Fibroblast of the conjunctiva (primary cell): ENCODE measurements around the gene CENPL.
"Not testable (repeated sequence)": the region's sequence is repeated elsewhere in the genome, so short reads cannot be mapped to it uniquely, and the experiment has no call there.

Experiments used
- DNase-seq: peaks from one replicate; pipeline ENCODE4 v3.0.0-alpha.2; 2010; ENCODE audit warnings: low read depth

The CENPL gene, protein sequence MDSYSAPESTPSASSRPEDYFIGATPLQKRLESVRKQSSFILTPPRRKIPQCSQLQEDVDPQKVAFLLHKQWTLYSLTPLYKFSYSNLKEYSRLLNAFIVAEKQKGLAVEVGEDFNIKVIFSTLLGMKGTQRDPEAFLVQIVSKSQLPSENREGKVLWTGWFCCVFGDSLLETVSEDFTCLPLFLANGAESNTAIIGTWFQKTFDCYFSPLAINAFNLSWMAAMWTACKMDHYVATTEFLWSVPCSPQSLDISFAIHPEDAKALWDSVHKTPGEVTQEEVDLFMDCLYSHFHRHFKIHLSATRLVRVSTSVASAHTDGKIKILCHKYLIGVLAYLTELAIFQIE

DNA sequence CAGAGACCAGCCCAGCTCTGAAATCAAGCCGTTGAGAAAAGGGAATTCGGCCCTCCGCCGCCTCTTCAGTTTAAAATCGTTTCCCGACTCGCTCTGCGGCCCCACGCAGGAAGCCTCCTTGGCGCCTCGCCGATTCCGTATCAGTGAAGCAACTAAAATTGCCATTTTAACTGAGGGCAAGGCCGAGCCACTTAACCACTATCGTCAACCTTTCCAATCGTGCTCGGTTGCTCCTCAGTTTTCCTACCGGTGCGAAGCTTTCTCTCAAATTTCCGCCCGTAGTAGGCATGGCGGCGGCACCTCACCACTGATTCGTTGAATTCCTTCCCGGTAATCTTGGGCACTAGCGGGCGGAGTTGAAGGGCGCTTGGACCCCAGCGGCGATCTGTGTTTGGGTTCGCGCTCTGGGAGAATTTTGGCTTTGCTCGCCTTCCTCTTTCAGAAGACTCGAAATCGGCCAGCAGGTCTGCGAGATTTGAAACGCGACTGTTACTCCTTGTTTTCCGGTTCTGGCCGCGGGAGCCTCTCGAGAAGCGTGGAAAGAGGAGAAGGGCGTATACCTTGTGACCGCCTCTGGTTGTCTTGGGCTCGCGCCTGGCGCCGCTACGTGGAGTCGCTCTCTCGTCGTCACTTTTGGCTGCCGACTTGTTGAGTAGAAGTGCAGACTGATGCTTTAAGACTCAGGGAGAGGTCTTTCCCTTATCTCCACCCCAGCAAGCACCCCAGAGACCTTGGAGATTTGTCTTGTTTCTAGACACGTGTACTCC, at the start of gene CENPL, which contains the start of gene DARS2:
CENPL (minus strand) TSS at position 569 of the 767 bp plus-strand sequence. CDS start 13,584 bp downstream, outside the sequence.
DARS2 (plus strand) TSS at position 359 of the 767 bp plus-strand sequence. CDS start 557 bp downstream, outside the sequence.
- DNase-seq = peak; percentile 97

DNA sequence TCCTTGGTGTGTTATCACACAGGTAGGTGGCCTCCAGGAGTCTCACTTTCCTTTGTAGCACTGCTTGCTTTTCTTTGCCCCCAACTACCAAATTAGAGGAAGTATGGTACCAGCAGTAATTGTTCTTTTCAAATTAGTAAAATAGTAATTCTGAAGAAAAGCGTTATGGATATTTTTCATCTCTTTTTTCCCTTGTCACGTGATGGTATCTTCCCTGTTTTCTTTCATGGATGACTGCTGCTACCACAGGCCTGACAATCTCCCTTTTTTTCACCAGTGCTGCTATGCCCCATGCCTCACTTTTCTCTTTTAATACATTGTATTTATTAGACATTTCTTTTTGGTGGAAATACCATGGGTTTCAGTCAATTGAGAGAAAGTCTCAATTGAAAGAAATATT, 46.8 kb upstream of the CENPL start:
- no peak for DNase-seq

DNA sequence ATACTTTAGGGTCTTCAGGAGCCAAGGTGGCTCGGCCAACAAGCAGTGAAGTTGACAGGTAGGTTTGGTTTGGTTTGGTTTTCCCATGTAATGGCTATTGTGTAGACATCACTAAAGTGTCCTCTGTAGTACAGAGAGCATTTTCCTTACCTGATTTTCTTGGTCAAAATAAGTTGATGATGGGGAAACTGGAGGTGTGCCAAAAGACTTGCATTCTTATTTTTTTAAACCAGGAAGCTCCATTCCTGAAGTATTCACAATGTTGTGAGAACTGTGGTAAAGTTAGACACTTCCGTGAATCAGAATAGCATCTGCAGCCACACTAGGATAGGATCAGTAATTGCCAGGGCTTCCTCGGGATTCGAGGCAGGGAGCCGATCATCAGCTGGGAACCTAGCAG, 46.4 kb upstream of the CENPL start:
- no peak for DNase-seq

DNA sequence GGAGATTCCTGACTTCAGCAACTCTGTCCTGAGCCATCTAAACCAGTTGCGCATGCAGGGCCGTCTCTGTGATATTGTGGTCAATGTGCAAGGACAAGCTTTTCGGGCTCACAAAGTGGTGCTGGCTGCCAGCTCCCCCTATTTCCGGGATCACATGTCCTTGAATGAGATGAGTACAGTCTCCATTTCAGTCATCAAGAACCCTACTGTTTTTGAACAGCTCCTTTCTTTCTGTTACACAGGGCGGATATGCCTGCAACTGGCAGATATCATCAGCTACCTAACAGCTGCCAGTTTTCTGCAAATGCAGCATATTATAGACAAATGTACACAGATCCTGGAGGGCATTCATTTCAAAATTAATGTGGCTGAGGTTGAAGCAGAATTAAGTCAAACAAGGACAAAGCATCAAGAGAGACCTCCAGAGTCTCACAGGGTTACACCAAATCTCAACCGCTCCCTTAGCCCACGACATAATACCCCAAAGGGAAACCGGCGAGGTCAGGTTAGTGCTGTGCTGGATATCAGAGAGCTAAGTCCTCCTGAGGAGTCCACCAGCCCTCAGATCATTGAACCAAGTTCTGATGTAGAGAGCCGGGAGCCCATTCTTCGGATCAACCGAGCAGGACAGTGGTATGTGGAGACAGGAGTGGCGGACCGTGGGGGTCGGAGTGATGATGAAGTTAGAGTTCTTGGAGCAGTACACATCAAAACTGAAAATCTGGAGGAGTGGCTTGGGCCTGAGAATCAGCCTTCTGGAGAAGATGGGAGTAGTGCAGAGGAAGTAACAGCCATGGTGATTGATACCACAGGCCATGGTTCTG, 45.8 kb upstream of the CENPL start:
- no peak for DNase-seq

DNA sequence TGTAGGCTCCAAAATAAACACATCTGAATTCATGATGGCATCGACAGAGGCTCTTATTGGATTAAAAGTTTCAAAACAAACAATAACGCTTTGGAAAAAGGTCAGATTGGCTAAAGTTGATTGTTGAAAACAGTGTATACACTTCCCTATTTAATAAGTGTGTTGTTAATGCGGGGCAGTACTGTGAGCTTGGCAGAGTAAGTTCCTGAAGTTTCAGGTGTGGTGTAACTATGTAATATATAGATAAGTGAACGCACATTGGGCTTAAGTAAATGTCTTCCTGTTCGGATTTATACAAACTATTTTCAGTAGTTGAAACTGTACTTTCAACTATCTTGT, 44.3 kb upstream of the CENPL start:
- DNase-seq = no peak

DNA sequence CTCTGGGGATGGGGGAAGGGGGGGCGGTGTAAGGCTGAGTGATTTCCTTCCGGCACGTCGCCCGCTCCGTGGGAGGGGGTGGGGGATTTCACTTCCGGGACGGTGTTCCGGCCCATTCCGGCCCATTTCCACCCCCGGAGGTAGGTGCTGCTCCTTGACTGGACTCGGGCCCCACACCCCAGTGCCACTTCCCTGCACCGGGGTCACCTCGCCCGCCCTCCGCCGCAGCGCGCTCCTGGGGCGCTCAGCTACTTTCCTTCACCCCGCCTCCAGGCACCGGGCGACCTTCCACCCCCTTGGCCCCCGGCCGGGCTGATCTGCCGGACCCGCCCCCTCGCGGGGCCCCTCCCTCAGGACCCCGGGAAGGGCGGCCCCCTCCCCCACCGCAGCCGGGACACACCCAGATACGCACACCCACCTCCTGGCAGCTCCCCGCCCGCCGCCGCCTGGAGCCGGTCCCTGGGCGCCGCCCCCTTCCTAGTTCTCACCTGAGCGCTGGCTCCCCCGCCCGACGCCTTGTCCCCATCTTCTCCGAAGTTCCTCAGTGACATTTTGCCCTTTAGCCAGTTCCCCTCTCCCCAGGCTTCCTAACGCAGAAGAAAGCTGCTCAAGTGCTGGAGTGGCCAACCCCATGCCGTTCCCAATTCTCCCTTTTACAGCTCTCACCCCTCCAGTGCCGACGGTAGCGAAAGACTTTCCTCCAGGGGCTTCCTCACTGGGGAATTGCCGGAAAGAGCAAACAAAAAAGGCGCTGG, 43.8 kb upstream of the CENPL start, which contains the start of gene ZBTB37:
ZBTB37 (plus strand) TSS at position 115 of the 755 bp plus-strand sequence. CDS start 1,846 bp downstream, outside the sequence.
- DNase-seq = no peak

DNA sequence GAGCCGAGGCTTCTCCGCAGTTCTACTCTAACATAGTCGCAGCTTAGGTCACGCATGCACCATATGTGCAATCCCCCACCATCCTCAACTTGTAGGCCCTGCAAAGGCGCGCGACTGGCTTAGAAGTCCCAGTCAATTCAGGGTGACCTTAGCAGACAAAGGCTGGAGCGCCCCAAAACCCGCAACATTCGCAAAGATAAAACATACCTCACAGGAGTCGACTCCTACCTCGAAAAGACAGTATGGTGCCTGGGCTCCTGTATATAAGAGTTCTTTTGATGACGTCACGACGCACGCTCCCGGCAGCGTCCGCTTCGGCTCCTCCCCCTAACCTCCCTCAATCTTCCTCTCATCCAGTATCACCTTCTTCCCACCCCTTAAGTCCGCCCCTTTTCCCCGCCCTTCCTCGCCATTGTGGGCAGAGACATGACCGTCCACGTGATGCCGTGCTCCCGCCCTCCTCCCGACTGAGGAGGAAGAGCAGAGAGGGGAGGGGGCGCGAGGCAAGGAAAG, 43.1 kb upstream of the CENPL start, which contains the start of gene GAS5:
GAS5 (minus strand) TSS at position 237 of the 513 bp plus-strand sequence.
- DNase-seq = peak; percentile 100

DNA sequence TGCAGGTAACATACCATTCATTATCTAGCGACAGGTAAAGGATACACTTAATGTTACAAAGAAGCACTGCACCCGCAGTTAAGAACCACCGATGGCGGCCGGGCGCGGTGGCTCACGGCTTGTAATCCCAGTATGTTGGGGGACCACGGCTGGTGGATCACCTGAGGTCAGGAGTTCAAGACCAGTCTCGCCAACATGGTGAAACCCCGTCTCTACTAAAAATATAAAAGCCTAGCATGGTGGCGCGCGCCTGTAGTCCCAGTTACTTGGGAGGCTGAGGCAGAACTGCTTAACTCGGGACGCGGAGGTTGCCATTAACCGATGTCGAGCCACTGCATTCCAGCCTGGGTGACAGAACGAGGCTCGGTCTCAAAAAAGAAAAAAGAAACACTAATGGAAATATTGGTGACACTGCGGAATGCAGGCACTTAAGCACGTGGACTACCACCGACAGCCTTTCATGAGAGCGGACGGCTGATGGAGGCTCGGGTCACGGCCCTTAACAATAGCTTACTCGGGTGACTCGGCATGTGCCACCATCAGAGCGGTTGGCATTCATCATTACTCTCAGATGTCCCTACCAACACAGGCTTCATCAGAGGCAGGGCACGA, 42.6 kb upstream of the CENPL start:
- no peak for DNase-seq

DNA sequence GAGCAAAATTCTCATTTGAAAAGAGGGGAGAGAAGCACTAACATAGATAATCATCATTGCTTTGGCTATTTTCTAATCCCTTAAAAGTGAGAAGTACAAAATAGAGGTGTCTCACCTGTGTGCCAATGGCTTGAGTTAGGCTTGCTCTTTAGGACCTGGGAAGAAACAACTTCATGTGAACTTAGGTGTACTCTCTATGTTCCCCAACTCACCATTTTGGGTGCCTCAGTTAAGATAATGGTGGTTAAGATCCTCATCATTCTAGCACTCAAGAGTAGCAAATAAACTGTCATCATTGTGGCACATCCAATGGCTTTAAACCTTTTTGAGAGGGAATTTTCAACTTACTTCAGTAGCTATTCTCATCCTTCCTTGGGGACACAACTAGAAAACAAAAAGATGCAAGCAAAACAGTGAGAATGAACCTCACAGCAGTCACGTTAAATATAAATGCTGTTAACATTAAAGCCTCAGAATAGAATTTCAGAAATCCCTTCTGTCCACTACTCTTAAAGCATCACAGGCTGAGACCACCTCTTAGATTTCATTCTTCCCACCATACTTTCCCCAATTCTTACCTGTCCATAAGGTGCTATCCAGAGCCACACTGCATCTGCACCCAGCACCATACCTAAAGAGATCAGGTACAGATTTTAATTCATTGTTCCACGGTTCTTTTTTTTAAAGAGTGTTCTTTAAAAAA, 41.9 kb upstream of the CENPL start:
- no peak for DNase-seq

DNA sequence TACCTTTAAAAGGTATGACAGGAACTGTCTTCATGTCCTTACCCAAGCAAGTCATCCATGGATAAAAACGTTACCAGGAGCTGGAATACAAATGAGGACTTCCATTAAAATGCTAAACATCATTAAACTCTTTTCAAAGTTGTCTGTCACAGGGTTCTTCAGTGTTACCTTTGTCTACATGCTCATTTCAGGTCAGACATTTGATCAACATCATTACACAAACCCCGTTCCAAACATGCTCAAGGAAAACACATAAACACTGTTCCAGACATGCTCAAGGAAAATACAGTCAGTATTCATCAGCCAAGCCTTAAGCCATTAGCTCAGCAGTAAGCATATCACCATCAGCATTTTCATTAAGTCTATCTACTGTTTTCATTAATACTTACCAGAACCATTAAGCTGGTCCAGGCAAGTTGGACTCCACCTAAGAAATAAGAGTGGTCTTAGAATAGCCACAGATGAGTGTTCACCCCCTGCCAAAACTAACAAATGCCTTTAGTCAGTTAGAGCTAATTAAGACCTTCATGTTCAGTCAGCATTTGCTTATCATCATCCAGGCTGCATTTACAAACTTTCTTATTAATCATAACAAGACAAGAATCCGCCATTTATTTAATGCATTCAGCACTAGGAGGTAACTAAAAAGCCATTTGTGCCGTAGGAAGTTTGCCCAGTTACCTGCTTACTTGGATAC, 40.9 kb upstream of the CENPL start:
- no peak for DNase-seq

DNA sequence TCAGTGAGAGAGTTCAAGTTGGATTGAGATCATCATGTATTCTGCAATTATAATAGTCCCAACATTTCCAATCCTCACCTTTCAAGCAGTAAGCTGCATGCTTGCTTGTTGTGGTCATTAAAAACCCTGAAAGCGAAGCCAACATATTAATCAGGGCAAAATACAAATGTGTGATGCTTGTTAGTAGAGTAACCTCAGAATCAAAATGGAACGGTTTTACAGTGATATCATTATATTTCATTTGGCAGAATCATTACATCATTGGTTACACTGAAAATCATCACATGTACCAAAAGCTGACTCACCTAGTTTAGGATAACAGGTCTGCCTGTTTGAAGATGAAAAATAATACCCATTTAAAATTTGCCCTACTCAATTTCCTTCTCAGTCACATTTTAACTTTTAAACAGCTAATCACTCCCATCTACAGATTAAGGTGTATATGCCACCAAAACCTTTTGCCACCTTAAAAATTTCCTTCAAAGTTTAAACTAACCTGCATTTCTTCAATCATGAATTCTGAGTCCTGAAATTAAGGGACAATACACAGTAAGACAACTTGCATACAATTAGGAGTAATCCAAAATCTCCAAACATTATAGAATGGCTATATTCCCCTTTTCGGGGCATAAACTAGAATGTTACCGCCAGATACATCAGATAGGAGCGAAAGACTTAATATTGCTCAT, 39.6 kb upstream of the CENPL start:
- DNase-seq = no peak

DNA sequence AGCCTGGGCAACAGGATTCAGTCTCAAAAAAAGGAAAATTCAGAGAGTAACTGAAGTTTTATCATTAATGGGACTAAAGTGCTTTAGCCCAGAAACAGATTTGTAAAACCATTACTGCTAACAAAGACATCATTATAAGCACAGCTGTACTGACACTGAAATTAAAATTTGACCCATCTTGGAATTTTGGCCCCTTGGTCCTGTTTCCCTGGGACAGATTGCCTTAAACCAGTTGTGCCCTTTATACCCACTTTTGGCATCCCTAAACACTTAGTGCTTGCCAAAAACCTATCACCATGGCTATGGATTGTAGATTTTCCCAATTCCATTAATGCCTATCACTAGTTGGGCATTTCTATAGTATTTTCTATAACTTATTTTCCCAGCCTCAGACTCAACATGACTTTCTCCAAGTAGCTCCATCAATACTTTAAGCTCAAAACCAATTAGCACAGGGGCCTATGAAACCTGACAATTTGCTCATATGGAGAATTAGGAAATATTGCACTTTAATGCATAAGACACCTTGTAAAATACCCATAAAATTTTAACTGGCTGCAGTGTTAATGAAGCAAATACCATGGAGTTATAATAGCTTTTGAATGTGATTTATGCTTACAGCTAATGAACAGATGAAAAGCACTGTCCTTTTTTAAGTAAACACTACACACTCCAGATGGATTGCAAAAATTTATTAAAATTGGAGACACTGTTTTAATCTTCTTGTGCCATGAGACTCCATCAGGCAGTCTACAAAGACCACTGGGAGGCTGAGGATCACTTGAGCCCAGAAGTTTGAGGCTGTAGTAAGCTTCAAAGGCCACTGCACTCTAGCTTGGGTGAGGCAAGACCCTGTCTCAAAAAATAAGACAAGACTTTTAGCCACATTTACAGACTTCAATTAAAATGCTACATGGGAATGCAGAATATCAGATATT, 38.8 kb upstream of the CENPL start:
- no peak for DNase-seq

DNA sequence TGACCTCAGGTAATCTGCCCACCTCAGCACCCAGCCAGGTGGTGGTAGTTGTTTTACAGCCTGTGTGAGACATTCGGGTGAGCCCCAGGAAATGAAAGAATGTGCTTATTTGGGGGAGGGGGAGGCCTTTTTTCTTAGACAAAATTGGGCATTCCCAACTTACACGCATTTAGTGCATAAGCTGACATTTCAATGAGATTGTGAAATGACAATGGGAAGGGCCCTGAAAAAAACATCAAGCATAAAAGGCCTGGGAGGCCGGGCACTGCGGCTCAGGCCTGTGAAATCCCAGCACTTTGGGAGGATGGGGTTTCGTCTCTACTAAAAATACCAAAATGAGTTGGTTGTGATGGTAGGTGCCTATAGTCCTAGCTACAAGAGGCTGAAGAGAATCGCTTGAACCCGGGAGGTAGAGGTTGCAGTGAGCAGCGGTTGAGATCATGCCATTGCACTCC, 38.1 kb upstream of the CENPL start:
- DNase-seq = no peak

DNA sequence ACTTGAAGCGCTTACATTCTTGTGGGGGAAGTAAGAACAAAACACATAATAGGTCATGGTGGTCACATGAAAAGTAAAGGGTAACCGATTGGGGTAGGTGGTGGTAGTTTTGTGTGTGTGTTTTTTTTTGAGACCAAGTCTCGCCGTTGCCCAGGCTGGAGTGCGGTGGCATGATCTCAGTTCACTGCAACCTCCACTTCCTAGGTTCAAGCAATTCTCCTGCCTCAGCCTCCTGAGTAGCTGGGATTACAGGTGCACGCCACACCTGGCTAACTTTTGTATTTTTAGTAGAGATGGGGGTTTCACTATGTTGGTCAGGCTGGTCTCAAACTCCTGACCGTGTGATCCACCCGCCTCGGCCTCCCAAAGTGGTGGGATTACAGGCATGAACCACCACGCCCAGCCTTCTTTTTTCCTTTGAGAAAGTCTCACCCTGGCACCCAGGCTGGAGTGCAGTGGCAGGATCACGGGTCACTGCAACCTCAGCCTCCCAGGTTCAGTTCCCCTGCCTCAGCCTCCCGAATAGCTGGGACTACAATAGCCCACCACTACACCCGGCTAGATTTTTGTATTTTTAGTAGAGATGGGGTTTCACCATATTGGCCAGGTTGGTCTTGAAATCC, 37.6 kb upstream of the CENPL start:
- not testable (repeated sequence) for DNase-seq

DNA sequence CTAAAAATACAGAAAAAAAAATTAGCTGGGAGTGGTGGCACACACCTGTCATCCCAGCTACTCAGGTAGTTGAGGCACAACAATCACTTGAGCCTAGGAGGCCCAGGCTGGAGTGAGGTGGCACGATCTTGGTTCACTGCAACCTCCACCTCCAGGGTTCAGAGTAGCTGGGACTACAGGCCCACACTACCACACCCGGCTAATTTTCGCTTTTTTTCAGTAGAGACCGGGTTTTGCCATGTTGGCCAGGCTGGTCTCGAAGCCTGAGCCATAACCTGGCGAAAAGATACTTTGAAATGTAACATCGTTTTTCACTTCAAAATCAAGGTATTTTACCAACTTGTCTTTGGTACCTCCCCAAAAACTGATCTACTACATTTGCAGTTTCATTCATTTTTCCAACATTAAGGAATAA, 37.1 kb upstream of the CENPL start:
- no peak for DNase-seq

DNA sequence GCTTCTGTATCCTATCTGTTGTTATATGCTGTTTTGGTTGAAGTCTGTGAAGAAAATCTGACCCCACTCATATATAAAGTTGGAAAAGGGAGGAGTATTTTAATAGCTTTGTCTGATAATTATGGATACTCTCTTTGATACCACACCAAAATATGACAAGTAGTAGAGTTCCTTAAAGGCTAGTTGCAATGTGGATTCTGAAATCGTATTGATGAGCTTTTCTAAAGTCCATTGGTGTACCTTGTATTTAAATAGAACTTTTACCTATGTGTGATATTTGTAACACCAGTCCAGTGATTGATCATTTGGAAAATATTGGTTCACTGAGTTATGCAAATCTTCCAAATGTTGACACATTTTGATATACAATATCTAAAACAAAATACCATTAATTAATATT, 35.4 kb upstream of the CENPL start:
- no peak for DNase-seq

DNA sequence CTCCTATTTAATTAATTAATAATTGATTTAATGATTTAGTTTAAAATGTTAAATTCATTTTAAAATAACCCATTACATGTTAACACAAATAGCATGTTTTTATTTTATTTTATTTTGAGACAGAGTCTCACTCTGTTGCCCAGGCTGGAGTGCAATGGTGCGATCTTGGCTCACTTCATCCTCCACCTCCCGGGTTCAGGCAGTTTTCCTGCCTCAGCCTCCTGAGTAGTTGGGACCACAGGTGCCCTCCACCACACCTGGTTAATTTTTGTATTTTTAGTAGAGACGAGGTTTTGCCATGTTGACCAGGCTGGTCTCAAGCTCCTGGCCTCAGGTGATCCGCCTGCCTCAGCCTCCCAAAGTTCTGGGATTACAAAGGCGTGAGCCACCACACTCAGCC, 34.9 kb upstream of the CENPL start:
- DNase-seq = not testable (repeated sequence)
